LNCAP (cell line): Measurements from ENCODE around the gene TSR2.

ENCODE experiments used
- CTCF ChIP-seq: fragments of 450-650 bp; IDR thresholded peaks from 2 replicates; pipeline ENCODE4 v1.5.1; 2017; ENCODE audit warnings: mild to moderate bottlenecking

Gene TSR2

GRCh38 chrX:54444752-54445151 lies 4.5 kb downstream of the TSR2 start:
- no peak for TF ChIP-seq CTCF

- TF ChIP-seq CTCF = no peak
Measured at GRCh38 chrX:54446084-54446483, 5.9 kb downstream of the TSR2 start.

- TF ChIP-seq CTCF = no peak
Measured at GRCh38 chrX:54447461-54447860, 7.3 kb downstream of the TSR2 start.

DNA sequence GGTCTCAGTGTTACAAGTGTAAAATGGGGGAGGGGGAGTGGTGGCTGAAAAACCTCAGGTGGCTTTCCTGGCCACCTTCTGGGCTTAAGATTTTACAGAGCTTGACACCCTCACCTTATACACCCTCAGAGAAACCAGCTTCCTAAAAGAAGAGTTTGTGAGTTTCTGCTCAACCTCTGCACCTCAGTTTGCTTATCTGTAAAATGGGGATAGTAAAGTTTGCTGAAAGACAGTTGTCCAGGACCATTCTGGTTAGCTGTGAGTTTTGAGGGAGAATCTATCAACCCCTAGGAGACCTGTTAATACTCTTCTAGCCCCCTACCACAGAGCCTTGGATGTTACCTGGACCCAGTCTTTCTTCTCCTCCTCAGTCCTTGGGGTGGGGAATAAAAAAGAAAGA lies 9.7 kb downstream of the TSR2 start:
- TF ChIP-seq CTCF = no peak

GRCh38 chrX:54452920-54453319 lies 12.7 kb downstream of the TSR2 start:
- no peak for TF ChIP-seq CTCF

- no peak for TF ChIP-seq CTCF
Measured at GRCh38 chrX:54470054-54470760, 30.0 kb downstream of the TSR2 start.

- TF ChIP-seq CTCF = no peak
Measured at GRCh38 chrX:54473993-54474859, 34.0 kb downstream of the TSR2 start.
